Neuron (in vitro differentiated cells): Measurements from ENCODE around the gene PRKAB1.
"Not testable (repeated sequence)": the region's sequence is repeated elsewhere in the genome, so short reads cannot be mapped to it uniquely, and the experiment has no call there.

ENCODE experiments used
- H2AFZ ChIP-seq: one replicate; pipeline ENCODE4 v1.6.1; 2013; ENCODE audit warnings: low read depth, mild to moderate bottlenecking, inconsistent platforms, low read length, moderate library complexity
- H3K27me3 ChIP-seq: one replicate; pipeline ENCODE4 v1.6.1; 2013; ENCODE audit warnings: low read length; ENCODE audit not compliant: insufficient read depth
- H3K36me3 ChIP-seq: one replicate; pipeline ENCODE4 v1.6.1; 2013; ENCODE audit warnings: low read length; ENCODE audit not compliant: insufficient read depth
- H3K4me1 ChIP-seq: one replicate; pipeline ENCODE4 v1.6.1; 2013; ENCODE audit warnings: low read length; ENCODE audit not compliant: insufficient read depth
- H3K4me3 ChIP-seq: 2 replicates; pipeline ENCODE4 v1.5.1; 2013; ENCODE audit warnings: mild to moderate bottlenecking, low read length, moderate library complexity
- H3K9me3 ChIP-seq: one replicate; pipeline ENCODE4 v1.6.1; 2013; ENCODE audit warnings: low read length

The PRKAB1 gene

DNA sequence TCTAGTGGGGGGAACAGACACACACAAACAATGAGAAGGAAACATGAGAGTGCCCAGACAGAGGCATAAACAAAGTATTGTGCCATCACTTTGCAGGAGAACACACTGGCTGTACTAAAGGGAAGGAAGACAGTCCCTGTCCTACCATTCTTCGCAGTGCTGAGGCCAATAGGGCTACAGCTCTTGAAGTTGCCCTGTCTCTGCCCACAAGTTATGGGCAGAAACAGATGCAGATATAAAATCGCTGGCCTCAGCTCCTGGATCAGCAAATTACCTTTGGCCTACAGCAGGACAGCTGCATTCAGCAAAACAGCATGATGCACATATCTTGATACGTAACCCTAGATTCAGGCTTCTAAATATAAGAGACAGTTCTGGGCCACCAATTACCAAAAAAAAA lies 23.0 kb upstream of the PRKAB1 start:
- Histone ChIP-seq H3K9me3 (no peaks in the 10 kb centered on the region), H3K27me3 (no peaks in the 10 kb centered on the region), H2AFZ (no peak overlapping the region), H3K36me3 (no peaks in the 10 kb centered on the region), H3K4me3 (no peak overlapping the region), H3K4me1 (no peaks in the 10 kb centered on the region)

DNA sequence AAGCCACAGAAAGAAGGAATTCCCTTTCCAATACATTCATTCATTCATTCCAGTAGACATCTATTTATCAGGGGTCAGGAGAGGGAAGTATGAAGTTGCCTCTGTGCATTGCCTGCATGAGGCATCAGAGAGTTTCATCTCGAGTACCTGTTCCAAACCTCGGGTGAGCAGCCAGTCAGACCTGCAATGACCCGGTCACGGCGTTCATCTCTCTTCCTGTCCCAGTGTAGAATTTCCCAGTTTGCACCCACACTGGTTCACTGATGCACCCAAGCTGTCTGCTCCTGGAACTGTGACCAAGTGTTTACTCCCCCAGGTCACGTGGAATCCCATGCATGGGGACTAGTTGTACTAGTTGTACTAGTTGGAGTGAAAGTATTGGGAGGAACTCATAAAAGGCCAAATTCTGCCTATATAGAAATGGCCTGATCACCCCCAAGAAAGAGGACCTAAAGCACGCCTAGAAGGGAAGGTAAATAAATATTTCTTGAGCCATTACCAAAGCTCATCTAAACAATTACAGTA lies 22.3 kb upstream of the PRKAB1 start:
- no peaks in the 10 kb centered on the region for H3K4me1 ChIP-seq
- no peak overlapping the region for H3K4me3 ChIP-seq

DNA sequence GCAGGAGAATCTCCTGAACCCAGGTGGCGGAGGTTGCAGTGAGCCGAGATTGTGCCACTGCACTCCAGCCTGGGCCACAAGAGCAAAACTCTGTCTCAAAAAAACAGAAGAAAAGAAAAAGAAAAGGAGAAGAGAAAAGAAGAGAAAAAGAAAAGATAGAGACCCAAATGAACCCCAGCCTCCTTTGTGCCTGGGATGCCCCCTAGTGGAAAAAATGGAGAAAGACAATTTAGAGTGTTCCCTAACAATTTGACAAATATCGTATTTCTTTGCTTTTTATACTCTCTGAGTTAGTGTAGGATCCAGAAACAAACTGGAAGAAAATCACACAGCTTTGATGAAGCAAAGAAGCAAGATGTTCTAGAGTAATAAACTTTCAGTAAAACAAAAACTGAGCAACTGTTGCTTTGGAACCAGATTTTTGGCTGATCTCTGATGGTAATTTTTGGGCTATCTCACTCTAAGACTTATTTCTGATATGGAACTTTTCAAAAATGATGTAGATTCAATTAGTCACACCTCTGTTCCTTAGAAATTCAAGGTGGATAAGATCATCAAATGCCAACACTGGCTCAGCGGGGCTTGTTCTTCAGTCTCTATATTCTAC lies 18.6 kb upstream of the PRKAB1 start:
- Histone ChIP-seq H3K4me3 (no peak overlapping the region), H3K9me3 (no peaks in the 10 kb centered on the region), H3K36me3 (no peaks in the 10 kb centered on the region), H3K27me3 (no peaks in the 10 kb centered on the region), H3K4me1 (no peaks in the 10 kb centered on the region), H2AFZ (no peak overlapping the region)

More for the DNA sequence above, 22.3 kb upstream of the PRKAB1 start:
- H3K36me3 ChIP-seq = no peaks in the 10 kb centered on the region
- H2AFZ ChIP-seq = no peak overlapping the region
- H3K9me3 ChIP-seq = no peaks in the 10 kb centered on the region
- no peaks in the 10 kb centered on the region for H3K27me3 ChIP-seq

DNA sequence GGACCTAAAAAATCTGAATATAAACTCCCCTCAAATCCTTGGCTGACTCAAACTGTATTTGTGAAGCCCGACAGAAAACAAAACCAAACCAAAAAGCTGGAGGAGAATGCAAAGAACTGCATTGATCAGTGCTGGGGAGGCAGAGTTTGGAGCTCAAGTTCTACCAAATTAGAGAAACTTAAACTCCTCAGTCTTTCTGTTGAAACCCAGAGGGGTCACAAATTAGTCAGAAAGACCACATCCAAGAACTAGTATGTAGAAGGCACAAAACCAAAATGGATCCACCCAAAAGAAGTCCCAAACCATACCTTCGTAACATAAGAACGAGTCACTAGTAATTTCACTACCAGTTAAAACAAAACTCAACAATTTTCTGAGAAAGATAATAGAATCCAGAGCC lies 15.3 kb upstream of the PRKAB1 start:
- Histone ChIP-seq H3K27me3 (no peaks in the 10 kb centered on the region), H3K9me3 (no peaks in the 10 kb centered on the region), H2AFZ (no peak overlapping the region), H3K4me1 (no peaks in the 10 kb centered on the region), H3K36me3 (no peaks in the 10 kb centered on the region), H3K4me3 (no peak overlapping the region)

DNA sequence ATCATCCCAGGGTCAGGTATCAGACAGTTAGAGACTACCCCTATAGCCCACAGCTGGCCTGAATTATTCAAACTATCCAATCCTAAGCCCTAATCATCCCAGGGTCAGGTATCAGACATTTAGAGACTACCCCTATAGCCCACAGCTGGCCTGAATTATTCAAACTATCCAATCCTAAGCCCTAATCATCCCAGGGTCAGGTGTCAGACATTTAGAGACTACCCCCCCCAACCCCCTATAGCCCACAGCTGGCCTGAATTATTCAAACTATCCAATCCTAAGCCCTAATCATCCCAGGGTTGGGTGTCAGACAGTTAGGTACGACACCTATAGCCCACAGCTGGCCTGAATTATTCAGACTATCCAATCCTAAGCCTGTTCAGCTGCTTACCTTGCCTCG lies 10.9 kb upstream of the PRKAB1 start:
- not testable (repeated sequence) for H3K36me3 ChIP-seq, H3K27me3 ChIP-seq, H3K4me3 ChIP-seq, H3K9me3 ChIP-seq, H2AFZ ChIP-seq, H3K4me1 ChIP-seq

DNA sequence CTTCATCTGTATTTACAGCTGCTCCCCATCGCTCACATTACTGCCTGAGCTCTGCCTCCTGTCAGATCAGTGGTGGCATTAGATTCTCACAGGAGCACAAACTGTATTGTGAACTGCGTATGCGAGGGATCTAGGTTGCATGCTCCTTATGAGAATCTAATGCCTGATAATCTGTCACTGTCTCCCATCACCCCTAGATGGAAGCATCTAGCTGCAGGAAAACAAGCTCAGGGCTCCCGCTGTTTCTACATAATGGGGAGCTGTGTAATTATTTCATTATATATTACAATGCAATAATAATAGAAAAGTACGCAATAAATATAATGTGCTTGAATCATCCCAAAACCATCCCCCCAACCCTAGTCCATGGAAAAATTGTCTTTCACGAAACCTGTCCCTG lies 9.8 kb upstream of the PRKAB1 start:
- not testable (repeated sequence) for H2AFZ ChIP-seq, H3K9me3 ChIP-seq, H3K4me1 ChIP-seq, H3K27me3 ChIP-seq, H3K36me3 ChIP-seq, H3K4me3 ChIP-seq

DNA sequence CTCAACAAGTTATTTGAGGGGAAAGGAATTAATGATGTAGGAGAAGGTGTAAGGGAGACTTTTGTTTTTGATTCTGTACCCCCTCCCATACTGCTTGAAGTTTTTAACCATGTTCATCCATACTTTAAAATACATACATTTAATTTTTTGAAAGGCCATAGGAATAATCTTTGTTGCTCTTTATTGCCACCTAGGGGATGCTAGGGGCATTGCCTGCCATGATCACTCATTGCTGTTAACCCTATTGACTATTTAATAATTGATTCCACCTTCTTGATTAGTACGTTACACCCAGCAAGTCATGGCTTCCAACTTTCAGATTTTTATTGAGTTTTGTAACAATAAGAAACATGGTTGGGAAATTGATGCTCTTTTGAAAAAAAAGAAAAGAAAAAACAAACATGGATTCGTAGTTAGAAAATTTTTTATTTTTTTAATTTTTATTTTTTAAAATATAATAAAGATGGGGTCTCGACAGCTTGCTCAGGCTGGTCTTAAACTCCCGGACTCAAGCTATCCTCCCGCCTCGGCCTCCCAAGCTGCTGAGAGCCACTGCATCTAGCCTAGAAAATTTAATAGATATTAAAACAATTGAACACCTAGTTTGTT lies 8.5 kb upstream of the PRKAB1 start:
- H3K27me3 ChIP-seq = no peaks in the 10 kb centered on the region
- H3K36me3 ChIP-seq = no peaks in the 10 kb centered on the region
- H3K4me1 ChIP-seq = no peaks in the 10 kb centered on the region
- H2AFZ ChIP-seq = no peak overlapping the region
- H3K9me3 ChIP-seq = no peaks in the 10 kb centered on the region
- no peak overlapping the region for H3K4me3 ChIP-seq

DNA sequence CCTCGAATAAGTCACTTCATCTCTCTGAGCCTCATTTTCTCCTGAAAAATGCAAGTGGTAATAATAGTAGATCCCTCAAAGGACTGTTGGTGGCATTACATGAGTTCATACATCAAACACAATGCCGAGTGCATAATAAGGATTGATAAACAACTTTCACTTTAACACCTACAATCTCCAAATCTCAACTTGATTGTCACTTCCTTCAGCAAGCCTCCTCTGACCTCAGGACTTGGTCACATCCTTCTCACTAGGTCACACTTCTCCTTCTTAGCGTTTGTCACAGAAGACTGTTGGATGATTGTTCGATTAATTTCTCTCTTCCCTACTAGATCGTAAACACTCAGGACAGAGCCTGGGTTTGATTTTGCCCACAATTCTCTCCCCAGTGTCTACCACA lies 7.9 kb upstream of the PRKAB1 start:
- no peaks in the 10 kb centered on the region for H3K27me3 ChIP-seq
- H3K4me1 ChIP-seq = no peaks in the 10 kb centered on the region
- H2AFZ ChIP-seq = no peak overlapping the region
- no peaks in the 10 kb centered on the region for H3K9me3 ChIP-seq
- H3K36me3 ChIP-seq = no peaks in the 10 kb centered on the region
- no peak overlapping the region for H3K4me3 ChIP-seq

DNA sequence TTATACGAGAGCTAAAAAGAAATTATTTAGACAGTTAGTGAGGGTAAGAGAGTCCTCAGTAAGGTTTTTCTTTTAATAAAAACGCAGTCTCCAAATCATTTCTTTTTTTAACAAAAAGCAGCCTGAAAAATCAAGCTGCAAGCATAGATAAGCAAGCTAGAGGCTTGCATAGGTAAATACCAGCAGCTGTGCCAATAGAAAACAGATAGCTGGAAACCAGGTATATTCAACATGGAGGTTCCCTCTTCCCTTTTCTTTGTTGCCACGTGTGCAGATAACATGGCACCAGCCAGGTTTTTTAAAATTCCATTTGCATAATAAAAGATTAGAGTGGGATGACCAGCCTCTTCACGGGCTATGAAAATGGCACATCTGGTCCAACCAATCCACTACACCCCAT lies 6.1 kb upstream of the PRKAB1 start:
- H3K4me3 ChIP-seq = no peak overlapping the region
- no peaks in the 10 kb centered on the region for H3K36me3 ChIP-seq
- no peak overlapping the region for H2AFZ ChIP-seq
- H3K27me3 ChIP-seq = no peaks in the 10 kb centered on the region
- H3K9me3 ChIP-seq = no peaks in the 10 kb centered on the region
- peaks cover under 1% of the 10 kb centered on the region for H3K4me1 ChIP-seq

DNA sequence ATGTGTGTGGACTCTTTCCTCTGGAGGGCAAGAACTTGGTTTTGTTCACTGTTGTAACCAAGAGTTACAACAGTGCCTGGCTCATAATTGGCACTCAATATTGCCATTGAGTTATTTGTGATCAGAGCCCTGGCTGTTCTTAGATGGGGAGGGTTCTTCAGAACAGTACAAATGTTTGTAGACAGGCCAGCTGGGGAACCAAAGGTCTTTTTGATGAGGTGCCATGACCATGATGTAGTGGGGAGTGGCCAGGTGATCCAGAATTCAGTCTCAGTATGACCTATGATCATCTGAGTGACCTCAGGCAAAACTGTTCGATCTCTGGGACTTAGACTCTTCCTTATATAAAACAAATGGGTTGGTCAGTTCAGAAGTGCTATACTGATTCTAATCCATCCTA lies 3.3 kb upstream of the PRKAB1 start:
- peaks cover 5% of the 10 kb centered on the region for H3K4me1 ChIP-seq
- H3K9me3 ChIP-seq = no peaks in the 10 kb centered on the region
- no peaks in the 10 kb centered on the region for H3K36me3 ChIP-seq
- H3K4me3 ChIP-seq = no peak overlapping the region
- no peak overlapping the region for H2AFZ ChIP-seq
- H3K27me3 ChIP-seq = no peaks in the 10 kb centered on the region

DNA sequence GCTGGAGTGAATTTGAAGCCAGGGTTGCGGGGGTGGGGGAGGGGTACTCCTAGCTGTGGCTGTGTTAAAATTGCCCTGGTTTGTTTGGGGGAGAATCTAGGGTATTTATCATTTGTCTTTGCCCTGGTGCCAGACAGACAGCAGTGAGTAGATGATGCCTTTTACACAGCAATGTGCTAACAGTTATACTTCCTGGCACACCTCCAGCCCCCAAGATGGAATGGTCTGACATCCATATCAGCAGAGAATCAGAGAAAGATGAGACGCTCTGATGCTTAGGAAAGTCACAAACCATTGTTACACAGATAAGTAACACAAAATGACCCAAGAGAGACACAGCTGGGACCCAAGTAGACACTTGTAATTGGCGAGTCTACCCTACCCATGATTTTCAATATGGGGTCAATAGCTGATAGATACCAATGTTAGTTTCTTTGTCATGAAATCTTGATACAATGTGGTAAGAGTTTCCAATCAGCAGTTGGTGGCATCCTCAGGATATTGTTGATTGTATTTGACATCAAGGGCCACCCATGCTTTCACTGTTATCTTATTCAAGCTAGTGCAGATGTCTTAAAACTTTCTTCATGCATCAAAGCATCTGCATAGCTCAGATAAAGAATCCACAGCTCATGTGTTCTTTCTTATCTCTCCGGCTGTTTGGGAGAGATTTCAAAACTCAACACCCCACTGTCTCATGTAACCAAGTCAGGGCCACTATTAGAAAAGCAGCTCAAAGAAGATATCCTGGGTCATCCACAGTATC lies 2.6 kb upstream of the PRKAB1 start:
- H3K4me1 ChIP-seq = peaks cover 5% of the 10 kb centered on the region
- H3K4me3 ChIP-seq = no peak overlapping the region
- no peaks in the 10 kb centered on the region for H3K9me3 ChIP-seq
- no peaks in the 10 kb centered on the region for H3K27me3 ChIP-seq
- H2AFZ ChIP-seq = no peak overlapping the region
- H3K36me3 ChIP-seq = peaks cover 7% of the 10 kb centered on the region

DNA sequence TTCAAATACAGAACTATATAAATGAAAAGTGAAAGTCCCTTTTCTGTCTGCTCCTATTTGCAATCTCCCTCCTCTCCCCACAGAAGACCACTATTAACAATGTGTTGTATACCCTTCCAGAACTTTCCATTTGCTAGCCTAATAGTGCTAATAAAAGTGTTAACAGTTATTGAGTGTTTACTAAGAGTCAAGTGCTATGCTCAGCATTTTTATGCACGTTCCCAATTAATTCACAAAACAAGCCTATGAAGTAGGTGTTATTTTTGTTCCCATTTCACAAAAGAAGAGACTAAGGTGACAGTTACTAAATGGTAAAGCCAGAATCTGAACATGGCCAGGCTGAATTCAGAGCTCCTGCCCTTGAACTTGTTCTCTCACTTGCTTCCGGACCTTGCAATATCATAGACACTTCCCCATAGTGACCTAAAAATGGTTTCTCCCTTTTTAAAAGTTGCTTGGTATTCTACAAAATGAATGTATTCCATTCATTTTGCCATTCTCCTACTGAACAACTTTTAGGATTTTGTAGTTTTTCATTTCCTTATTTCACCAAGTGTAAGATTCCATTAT lies 1.6 kb upstream of the PRKAB1 start:
- Histone ChIP-seq H3K4me3 (no peak overlapping the region), H3K36me3 (peaks cover 14% of the 10 kb centered on the region), H3K27me3 (no peaks in the 10 kb centered on the region), H3K9me3 (no peaks in the 10 kb centered on the region), H3K4me1 (peaks cover 5% of the 10 kb centered on the region), H2AFZ (peak overlapping the region; percentile 96)

DNA sequence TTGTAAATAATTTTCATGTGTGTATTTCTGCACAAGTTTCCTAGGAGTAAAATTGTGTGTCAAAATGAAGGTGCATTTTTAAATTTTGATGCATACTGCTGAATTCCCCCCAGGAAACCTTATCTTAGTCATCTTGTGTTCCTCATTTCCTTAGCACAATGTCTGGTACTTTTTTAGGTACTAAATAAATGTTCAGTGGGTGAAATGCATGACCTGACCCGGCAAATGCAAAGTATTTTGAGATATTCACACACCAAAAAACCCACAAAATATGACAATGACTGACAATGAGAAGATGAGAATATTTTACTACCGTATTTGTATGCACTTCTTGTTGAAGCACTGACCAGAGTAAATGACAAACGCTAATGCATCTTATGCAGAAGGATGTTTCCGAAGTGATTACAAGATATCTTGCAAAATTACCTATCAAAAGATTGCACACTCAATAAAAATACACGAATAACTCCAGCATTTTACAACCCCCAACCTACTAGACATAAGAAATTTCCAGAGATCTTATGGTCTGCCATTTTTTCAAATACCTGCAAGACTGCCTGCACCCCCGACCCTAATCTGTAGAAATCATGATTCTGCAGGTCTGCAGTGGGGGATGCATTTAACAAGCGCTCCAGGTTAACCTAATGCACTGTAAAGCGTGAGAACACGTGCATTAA lies 895 bp upstream of the PRKAB1 start:
- peaks cover 5% of the 10 kb centered on the region for H3K4me1 ChIP-seq

More for the DNA sequence above, 895 bp upstream of the PRKAB1 start:
- Histone ChIP-seq H3K9me3 (no peaks in the 10 kb centered on the region), H3K4me3 (peak overlapping the region; percentile 97), H3K27me3 (no peaks in the 10 kb centered on the region), H3K36me3 (peaks cover 21% of the 10 kb centered on the region), H2AFZ (peak overlapping the region; percentile 96)
